GM12878 (cell line): ENCODE measurements around the gene CTIF. TPM values are rescaled to one million over a fixed set of nuclear protein-coding genes. Genes with fewer than 3 reads are reported as not detected.

Source experiments
- ATAC-seq: fragments of 200-7000 bp; cut with Tn5 transposase; 3 replicates; pipeline ENCODE4 v1.9.1; 2020; ENCODE audit warnings: mild to moderate bottlenecking, moderate library complexity
- BruUV-seq: library from RNA; stranded (reverse); fragments of 400-500 nt; replicated peaks from 2 replicates; lab custom pipeline; 2021; lab: Mats Ljungman, UMichigan
- CTCF ChIA-PET: fragments of 300-600 bp; sonication (Branson Sonifier 250); formaldehyde crosslinking; extraction: SDS; loops from one replicate; lab custom pipeline; 2021; ENCODE audit warnings: inconsistent platforms; lab: Yijun Ruan, JAX
- POLR2A ChIA-PET: fragments of 350-600 bp; formaldehyde crosslinking; extraction: SDS; loops from one replicate; lab custom pipeline; 2021; ENCODE audit warnings: inconsistent platforms; lab: Charles Lee
- RAD21 ChIA-PET: fragments of 300-600 bp; sonication (Branson Sonifier 250); formaldehyde crosslinking; loops from one replicate; lab custom pipeline; 2023; ENCODE audit warnings: antibody characterized with exemption; ENCODE audit not compliant: unreplicated experiment; lab: Charles Lee
- SMC1A ChIA-PET: fragments of 300-600 bp; sonication (Branson Sonifier 250); formaldehyde crosslinking; loops from one replicate; lab custom pipeline; 2023; ENCODE audit not compliant: unreplicated experiment, uncharacterized antibody; lab: Charles Lee
- DNase-seq: peaks from one replicate; pipeline ENCODE4 v3.0.0-alpha.2; 2011; ENCODE audit warnings: low read depth, low spot score
- FAIRE-seq: peaks from 3 replicates; lab custom pipeline; 2011; peaks lifted over from hg19 to GRCh38; lab: Jason Lieb, UNC
- H2AFZ ChIP-seq: 2 replicates; pipeline ENCODE4 v1.6.0; 2011; ENCODE audit warnings: low read depth, low read length, control low read depth; ENCODE audit not compliant: control insufficient read depth
- H3K27ac ChIP-seq: 2 replicates; pipeline ENCODE4 v1.5.1; 2011; ENCODE audit warnings: control low read depth; ENCODE audit not compliant: control insufficient read depth, insufficient read depth
- H3K27me3 ChIP-seq, 2 experiments: replicated peaks in 1 of 2; 2 replicates each; pipeline versions ENCODE4 v1.6.0 to v1.6.1; 2011; ENCODE audit warnings: low read length in 1 of 2; ENCODE audit not compliant: control insufficient read depth in 2 of 2, insufficient read depth in 2 of 2
- H3K36me3 ChIP-seq, 2 experiments: 2 replicates each; pipeline ENCODE4 v1.5.1; 2011; ENCODE audit warnings: low read length in 1 of 2; ENCODE audit not compliant: control insufficient read depth in 2 of 2, insufficient read depth in 2 of 2
- H3K4me1 ChIP-seq: 2 replicates; pipeline ENCODE4 v1.6.1; 2011; ENCODE audit warnings: mild to moderate bottlenecking, low read length, moderate library complexity, mixed read lengths; ENCODE audit not compliant: control insufficient read depth, insufficient read depth
- H3K4me2 ChIP-seq: 2 replicates; pipeline ENCODE4 v1.6.0; 2011; ENCODE audit warnings: control low read depth; ENCODE audit not compliant: control insufficient read depth, insufficient read depth
- H3K4me3 ChIP-seq: fragments of 200-600 bp; sonication (generic); 2 replicates; pipeline ENCODE4 v1.5.1; 2016
- H3K79me2 ChIP-seq: 2 replicates; pipeline ENCODE4 v1.6.0; 2011; ENCODE audit warnings: low read length; ENCODE audit not compliant: control insufficient read depth, insufficient read depth
- H3K9ac ChIP-seq: 2 replicates; pipeline ENCODE4 v1.8.0; 2011; ENCODE audit warnings: low read length, control low read depth, mixed read lengths; ENCODE audit not compliant: control insufficient read depth, insufficient read depth
- H3K9me3 ChIP-seq: replicated peaks from 3 replicates; pipeline ENCODE4 v1.5.1; 2011; ENCODE audit warnings: mild to moderate bottlenecking, low read length; ENCODE audit not compliant: control insufficient read depth, insufficient read depth
- H4K20me1 ChIP-seq: 2 replicates; pipeline ENCODE4 v1.6.0; 2011; ENCODE audit not compliant: control insufficient read depth, insufficient read depth
- DPF2 ChIP-seq: fragments of 450-650 bp; IDR thresholded peaks from 2 replicates; pipeline ENCODE4 v1.6.1; 2017; ENCODE audit warnings: mild to moderate bottlenecking
- EGR1 ChIP-seq, 2 experiments: IDR thresholded peaks; 1 replicate in 1 of 2; 2 replicates in 1 of 2; pipeline ENCODE4 v1.6.1; 2011 to 2012; ENCODE audit warnings: low read depth in 2 of 2, low read length in 2 of 2, borderline replicate concordance in 1 of 2, mild to moderate bottlenecking in 1 of 2, moderate library complexity in 1 of 2
- IKZF2 ChIP-seq, 2 experiments: fragments of 450-650 bp; IDR thresholded peaks; 2 replicates each; pipeline ENCODE4 v1.6.1; 2017; ENCODE audit warnings: mild to moderate bottlenecking in 2 of 2, moderate library complexity in 2 of 2
- MYC ChIP-seq: IDR thresholded peaks from 2 replicates; pipeline ENCODE4 v1.6.1; 2011; ENCODE audit warnings: mild to moderate bottlenecking, low read length, moderate library complexity, inconsistent platforms; ENCODE audit not compliant: insufficient read depth, insufficient replicate concordance, insufficient read length, severe bottlenecking
- RFX5 ChIP-seq: IDR thresholded peaks from 2 replicates; pipeline ENCODE4 v1.6.1; 2011; ENCODE audit warnings: low read depth, low read length, improper control_type of control experiment
- SIX5 ChIP-seq: IDR thresholded peaks from 2 replicates; pipeline ENCODE4 v1.6.1; 2011; ENCODE audit warnings: mild to moderate bottlenecking, low read depth, low read length, moderate library complexity; ENCODE audit not compliant: severe bottlenecking
- SPI1 ChIP-seq: IDR thresholded peaks from 2 replicates; pipeline ENCODE4 v1.6.1; 2011; ENCODE audit warnings: low read depth, mild to moderate bottlenecking, low read length, moderate library complexity, borderline replicate concordance; ENCODE audit not compliant: insufficient read depth
- SREBF2 ChIP-seq: IDR thresholded peaks from 2 replicates; pipeline ENCODE4 v1.6.1; 2012; ENCODE audit warnings: mild to moderate bottlenecking, low read length
- TARDBP ChIP-seq: IDR thresholded peaks from 2 replicates; pipeline ENCODE4 v1.6.1; 2016; ENCODE audit warnings: borderline replicate concordance
- WGBS: methylation state at CpG from one replicate; pipeline ENCODE4 v1.1.6; 2016; ENCODE audit warnings: low lambda C conversion rate; ENCODE audit not compliant: insufficient replicate concordance, insufficient coverage; ENCODE audit errors: missing lambda C conversion rate; 5-methylcytosine and 5-hydroxymethylcytosine counted together
- in situ Hi-C: fragments of 300-500 bp; cut with MboI; formaldehyde crosslinking; loops from 9 replicates; pipeline ENCODE4 v1.14.3; 2018; ENCODE audit warnings: mixed read lengths
- intact Hi-C: fragments of 100-400 bp; cut with micrococcal nuclease; formaldehyde crosslinking; loops from one replicate; pipeline ENCODE4 v1.14.2; 2022; ENCODE audit not compliant: unreplicated experiment
- polyA plus RNA-seq, 11 experiments: library from polyadenylated mRNA; depleted of rRNA in 4 of 11; unstranded in 6 of 11; stranded (reverse) in 5 of 11; fragments of >200 nt; fragmentation: Nextera tagmentation in 4 of 11; fragmentation: Illumina TruSeq in 1 of 11; extraction: Ambion mirVana in 4 of 11; extraction: Trizol in 1 of 11; gene quantifications; 1 replicate in 1 of 11; 2 replicates in 10 of 11; pipeline versions ENCODE4 v1.2.1 to v1.2.3, GENCODE V29; 2011 to 2016; ENCODE audit warnings: inconsistent platforms in 2 of 11, missing spikeins in 2 of 11, low read depth in 1 of 11
- total RNA-seq, 4 experiments: library from RNA; depleted of rRNA in 3 of 4; stranded (reverse); fragments of >200 nt in 3 of 4; fragmentation: Illumina TruSeq in 1 of 4; extraction: Trizol in 1 of 4; gene quantifications; 2 replicates each; pipeline versions ENCODE4 v1.2.1 to v1.2.3, GENCODE V29; 2013 to 2021
- TF ChIP-seq, protein P1 (sequence below): fragments of 450-650 bp; IDR thresholded peaks from 2 replicates; pipeline ENCODE4 v1.6.1; 2018; ENCODE audit warnings: borderline replicate concordance, mild to moderate bottlenecking; ENCODE audit not compliant: partially characterized antibody
- TF ChIP-seq, protein P2 (sequence below): fragments of 450-650 bp; IDR thresholded peaks from 2 replicates; pipeline ENCODE4 v1.6.1; 2017; ENCODE audit warnings: mild to moderate bottlenecking, moderate library complexity

CTIF gene
- total and polyA plus RNA-seq, 10 of the 15 experiments (the other 5 are each of a cell fraction or from before 2014, with no cell fraction given): 0.06 to 11.6 (median 2.5) TPM

DNA sequence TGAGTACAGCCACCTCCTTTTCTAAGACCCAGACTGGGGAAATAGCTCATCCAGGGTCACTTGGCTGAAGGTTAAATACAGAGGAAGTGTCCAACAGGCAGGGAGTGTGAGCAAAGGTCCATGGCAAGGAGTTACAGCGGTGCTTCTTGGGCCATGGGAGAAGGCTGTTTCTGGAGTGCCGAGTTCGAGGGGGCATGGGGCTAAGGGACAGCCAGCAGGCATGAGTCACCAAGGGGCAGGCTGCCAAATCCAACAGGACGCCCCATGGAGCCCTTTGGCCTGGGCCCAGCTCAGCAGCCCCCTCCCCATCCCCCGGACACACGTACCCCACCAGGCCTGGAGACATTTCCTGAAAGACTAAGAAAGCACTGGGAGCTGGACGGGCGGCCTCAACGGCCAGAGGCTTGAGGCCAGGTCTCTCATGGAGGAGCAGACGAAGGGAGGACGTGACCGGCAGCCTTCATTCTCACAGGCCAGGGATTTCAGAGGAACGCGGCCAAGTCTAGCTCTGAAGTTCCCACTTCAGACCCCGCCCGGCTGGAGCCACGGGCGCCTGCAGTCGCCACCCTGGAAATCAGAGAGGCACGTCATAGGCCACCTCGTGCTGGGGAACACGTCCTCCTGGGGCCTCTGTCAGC is 251.5 kb downstream of the CTIF start (continued):
- no peak for TF ChIP-seq MYC

DNA sequence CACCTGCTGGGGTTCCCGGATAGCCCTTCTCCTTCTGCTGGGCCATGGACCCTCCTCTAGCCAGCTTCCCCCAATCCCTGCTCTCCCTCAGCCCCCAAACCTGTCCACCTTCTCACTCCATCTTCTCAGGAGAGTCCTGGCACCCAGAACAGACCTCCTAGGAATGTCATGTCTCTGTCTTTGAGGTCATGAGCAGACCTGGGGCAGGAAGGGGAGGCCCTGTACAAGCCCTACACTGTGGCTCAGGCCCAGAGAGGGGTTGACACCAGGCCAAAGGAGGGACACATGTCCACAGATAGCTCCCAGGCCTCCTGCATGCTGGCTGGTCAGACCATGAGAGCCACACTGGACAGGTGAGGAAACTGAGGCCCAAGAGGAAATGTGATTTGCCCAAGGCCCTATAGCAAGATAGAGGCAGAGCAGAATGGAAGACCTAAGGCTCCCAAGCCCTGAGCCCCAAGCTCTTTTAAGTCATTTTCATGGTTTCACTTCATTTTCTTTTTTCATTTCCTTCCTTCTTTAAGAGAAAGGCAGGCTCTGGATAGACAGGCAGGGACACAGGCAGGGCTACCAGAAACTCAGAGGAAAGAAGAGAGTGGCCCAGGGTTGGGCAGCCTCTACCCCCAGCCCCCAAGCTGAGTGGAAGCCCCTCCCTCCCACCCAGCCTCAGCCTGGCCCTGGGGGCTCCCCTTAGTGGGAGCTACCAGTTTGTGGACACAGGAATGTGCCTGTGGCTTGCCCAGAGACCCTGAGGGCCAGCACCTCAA is 252.2 kb downstream of the CTIF start:
- Histone ChIP-seq H3K9ac (no peak overlapping the region), H3K4me2 (peak overlapping the region; percentile 36; the same call in 1 of the 2 replicates), H3K4me3 (no peak overlapping the region), H3K27ac (peak overlapping the region; percentile 38), H3K27me3 (no peaks in the 10 kb centered on the region), H3K79me2 (no peaks in the 10 kb centered on the region), H3K4me1 (peaks cover 22% of the 10 kb centered on the region), H4K20me1 (no peaks in the 10 kb centered on the region), H2AFZ (no peak overlapping the region), H3K9me3 (no peaks in the 10 kb centered on the region; the same call in 2 of the 3 replicates), H3K36me3 (no peaks in the 10 kb centered on the region; a peak in 1 of 4 replicates)
- CTCF ChIA-PET: interaction anchor here (1.5 to 2.2 kb wide), 3 partner anchors 12 to 21 kb away, joined by 4 to 9 read pairs (median 5); no protein-coding TSS in a partner anchor
- intact Hi-C loops: no loop called here
- SMC1A ChIA-PET: interaction anchor here (1.0 to 2.6 kb wide), 5 partner anchors 10 to 78 kb away, joined by 3 to 12 read pairs (median 3); no protein-coding TSS in a partner anchor
- ATAC-seq (peak; percentile 58), DNase-seq (no peak), FAIRE-seq (peak; percentile 81)
- BruUV-seq: no TSS peak
- POLR2A ChIA-PET: interaction anchor here (0.7 to 3.2 kb wide), 4 partner anchors 10 to 125 kb away, joined by 3 to 10 read pairs (median 4); no protein-coding TSS in a partner anchor
- RAD21 ChIA-PET: interaction anchor here (0.6 to 3.1 kb wide), 4 partner anchors 10 to 613 kb away, joined by 3 to 12 read pairs (median 3); no protein-coding TSS in a partner anchor
- TF ChIP-seq SIX5: no peak
- TF ChIP-seq TARDBP: no peak
- TF ChIP-seq, protein P1, sequence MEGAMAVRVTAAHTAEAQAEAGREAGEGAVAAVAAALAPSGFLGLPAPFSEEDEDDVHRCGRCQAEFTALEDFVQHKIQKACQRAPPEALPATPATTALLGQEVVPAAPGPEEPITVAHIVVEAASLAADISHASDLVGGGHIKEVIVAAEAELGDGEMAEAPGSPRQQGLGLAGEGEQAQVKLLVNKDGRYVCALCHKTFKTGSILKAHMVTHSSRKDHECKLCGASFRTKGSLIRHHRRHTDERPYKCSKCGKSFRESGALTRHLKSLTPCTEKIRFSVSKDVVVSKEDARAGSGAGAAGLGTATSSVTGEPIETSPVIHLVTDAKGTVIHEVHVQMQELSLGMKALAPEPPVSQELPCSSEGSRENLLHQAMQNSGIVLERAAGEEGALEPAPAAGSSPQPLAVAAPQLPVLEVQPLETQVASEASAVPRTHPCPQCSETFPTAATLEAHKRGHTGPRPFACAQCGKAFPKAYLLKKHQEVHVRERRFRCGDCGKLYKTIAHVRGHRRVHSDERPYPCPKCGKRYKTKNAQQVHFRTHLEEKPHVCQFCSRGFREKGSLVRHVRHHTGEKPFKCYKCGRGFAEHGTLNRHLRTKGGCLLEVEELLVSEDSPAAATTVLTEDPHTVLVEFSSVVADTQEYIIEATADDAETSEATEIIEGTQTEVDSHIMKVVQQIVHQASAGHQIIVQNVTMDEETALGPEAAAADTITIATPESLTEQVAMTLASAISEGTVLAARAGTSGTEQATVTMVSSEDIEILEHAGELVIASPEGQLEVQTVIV: no peak
- no peak for TF ChIP-seq RFX5
- TF ChIP-seq IKZF2 (IDR thresholded peaks at IDR 0.05): no peak
- 0 out of 2 replicates have a peak, but pooled peaks have one; percentile 9 for TF ChIP-seq SPI1
- TF ChIP-seq, protein P2, sequence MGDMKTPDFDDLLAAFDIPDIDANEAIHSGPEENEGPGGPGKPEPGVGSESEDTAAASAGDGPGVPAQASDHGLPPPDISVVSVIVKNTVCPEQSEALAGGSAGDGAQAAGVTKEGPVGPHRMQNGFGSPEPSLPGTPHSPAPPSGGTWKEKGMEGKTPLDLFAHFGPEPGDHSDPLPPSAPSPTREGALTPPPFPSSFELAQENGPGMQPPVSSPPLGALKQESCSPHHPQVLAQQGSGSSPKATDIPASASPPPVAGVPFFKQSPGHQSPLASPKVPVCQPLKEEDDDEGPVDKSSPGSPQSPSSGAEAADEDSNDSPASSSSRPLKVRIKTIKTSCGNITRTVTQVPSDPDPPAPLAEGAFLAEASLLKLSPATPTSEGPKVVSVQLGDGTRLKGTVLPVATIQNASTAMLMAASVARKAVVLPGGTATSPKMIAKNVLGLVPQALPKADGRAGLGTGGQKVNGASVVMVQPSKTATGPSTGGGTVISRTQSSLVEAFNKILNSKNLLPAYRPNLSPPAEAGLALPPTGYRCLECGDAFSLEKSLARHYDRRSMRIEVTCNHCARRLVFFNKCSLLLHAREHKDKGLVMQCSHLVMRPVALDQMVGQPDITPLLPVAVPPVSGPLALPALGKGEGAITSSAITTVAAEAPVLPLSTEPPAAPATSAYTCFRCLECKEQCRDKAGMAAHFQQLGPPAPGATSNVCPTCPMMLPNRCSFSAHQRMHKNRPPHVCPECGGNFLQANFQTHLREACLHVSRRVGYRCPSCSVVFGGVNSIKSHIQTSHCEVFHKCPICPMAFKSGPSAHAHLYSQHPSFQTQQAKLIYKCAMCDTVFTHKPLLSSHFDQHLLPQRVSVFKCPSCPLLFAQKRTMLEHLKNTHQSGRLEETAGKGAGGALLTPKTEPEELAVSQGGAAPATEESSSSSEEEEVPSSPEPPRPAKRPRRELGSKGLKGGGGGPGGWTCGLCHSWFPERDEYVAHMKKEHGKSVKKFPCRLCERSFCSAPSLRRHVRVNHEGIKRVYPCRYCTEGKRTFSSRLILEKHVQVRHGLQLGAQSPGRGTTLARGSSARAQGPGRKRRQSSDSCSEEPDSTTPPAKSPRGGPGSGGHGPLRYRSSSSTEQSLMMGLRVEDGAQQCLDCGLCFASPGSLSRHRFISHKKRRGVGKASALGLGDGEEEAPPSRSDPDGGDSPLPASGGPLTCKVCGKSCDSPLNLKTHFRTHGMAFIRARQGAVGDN: peak; percentile 54; the same call in 1 of the 2 replicates
- TF ChIP-seq SREBF2: no peak
- TF ChIP-seq DPF2: no peak
- no peak for TF ChIP-seq EGR1 (IDR thresholded peaks at IDR 0.05; ENCODE audit: borderline replicate concordance in 1 of 2, low read depth in 2 of 2, low read length in 2 of 2)
- in situ Hi-C loops: no loop called here
- 100% methylated on average over 1 of the region's 1 CpG for WGBS
